Endometrial microvascular endothelial cells (primary cell): ENCODE results near the gene NAT16. TPM values are rescaled to one million over a fixed set of nuclear protein-coding genes. Genes with fewer than 3 reads are reported as not detected.

ENCODE experiments used
- in situ Hi-C: cut with HindIII; loops from 2 replicates; pipeline ENCODE4 v1.10.0; 2017; ENCODE audit warnings: low sequenced_read_pairs, low pct_unique_long_range_greater_than_20kb; ENCODE audit errors: inconsistent ontology term
- total RNA-seq: library from RNA; depleted of rRNA; stranded (reverse); fragments of >200 nt; gene quantifications from one replicate; pipeline ENCODE4 v1.2.3, GENCODE V29; 2015; ENCODE audit errors: inconsistent ontology term

The NAT16 gene
- total RNA-seq, 1 donor from 2014 or later = not detected

DNA sequence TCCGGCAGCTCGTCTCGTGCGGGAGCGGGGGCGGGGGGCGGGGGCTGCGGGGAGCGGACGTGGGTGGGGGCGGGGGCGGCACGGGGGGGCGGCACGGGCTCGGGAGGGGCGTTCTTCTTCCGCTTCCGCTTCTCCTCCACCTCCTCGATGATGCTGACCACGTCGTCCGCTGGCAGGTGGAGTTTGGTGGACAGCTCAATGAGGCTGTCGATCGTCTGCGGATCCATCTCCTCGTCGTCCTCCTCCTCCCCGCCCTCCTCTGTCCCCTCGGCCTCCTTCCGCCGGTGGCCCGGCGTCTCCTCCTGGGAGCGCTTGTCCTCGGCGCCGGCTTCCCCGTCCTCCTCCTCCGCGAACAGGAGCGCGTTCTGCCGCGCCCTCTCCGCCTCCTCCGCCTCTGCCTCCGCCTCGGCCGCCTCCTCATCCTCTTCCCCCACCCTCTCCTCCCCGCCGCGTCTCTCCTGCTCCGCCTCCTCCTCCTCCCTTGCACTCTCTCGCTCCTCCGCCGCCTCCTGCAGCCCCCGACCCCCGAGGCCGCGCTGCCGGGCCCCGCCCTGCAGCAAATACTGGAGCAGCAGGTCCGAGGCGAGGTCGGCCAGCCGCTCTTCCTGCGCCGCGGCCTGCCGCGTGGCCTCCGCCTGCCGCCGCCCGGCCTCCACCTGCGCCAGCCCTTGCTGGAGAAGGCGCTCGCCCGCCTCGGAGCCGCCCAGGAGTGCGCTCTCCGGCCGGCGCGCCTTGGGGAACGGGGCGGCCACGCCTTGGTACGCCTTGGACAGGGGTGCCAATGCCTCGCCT is 16.6 kb downstream of the NAT16 start:
- in situ Hi-C loops = no loop called here

GRCh38 chr7:101162551-101163278 is 17.4 kb downstream of the NAT16 start:
- in situ Hi-C loops = no loop called here

DNA sequence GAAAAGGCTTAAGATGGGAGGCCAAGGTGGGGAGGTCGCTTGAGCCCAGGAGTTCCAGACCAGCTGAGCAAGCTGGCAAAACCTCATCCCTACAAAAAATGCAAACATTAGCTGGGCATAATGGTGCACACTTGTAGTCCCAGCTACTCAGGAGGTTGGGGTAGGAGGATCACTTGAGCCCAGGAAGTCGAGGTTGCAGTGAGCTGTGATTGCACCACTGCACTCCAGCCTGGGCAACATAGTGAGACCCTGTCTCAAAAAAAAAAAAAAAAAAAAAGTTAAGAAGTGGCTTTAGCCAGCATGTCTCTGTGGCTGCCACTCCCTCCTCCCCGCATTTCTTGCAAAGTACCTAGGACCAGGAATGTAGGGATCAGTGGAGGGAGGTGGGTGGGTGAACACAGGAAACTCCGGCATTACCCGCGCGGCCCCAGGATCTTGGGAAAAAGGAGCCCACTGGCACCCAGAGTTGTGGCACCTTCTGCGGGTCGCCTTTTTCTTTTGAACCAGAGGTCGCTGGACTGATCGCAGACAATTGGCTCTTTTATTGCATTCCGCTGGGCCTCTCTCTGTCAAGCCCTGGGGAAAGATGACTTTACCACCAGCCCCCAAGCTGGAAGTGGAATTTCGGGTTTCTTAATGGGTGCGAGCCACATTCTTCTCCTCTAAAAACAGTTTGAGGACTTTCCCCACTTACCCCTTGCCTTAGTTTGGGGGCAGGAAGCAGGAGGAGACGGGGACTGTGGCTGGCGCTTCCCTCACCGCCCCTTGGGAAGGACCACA is 18.2 kb downstream of the NAT16 start:
- in situ Hi-C loops = no loop called here

DNA sequence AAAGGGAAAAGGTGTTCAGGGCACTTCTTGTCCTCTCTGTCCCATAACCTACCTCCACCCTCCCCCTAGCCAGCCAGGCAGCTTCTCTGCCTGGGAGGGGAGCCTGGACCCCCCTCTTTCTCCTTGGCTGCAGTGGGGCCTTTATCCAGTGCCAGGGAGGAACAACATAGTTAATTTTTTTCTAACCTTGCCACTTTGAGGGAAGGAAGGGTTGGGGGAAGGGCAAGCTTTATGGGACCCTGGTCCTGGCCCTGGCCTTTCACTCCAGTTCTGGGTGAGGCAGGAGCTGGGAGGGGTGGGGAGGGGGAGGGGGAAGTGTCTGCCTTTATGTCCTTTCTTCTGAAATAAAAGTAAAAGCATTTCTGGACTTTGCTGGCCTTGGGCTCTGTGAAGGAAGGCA is 19.2 kb downstream of the NAT16 start:
- in situ Hi-C loops = no loop called here

DNA sequence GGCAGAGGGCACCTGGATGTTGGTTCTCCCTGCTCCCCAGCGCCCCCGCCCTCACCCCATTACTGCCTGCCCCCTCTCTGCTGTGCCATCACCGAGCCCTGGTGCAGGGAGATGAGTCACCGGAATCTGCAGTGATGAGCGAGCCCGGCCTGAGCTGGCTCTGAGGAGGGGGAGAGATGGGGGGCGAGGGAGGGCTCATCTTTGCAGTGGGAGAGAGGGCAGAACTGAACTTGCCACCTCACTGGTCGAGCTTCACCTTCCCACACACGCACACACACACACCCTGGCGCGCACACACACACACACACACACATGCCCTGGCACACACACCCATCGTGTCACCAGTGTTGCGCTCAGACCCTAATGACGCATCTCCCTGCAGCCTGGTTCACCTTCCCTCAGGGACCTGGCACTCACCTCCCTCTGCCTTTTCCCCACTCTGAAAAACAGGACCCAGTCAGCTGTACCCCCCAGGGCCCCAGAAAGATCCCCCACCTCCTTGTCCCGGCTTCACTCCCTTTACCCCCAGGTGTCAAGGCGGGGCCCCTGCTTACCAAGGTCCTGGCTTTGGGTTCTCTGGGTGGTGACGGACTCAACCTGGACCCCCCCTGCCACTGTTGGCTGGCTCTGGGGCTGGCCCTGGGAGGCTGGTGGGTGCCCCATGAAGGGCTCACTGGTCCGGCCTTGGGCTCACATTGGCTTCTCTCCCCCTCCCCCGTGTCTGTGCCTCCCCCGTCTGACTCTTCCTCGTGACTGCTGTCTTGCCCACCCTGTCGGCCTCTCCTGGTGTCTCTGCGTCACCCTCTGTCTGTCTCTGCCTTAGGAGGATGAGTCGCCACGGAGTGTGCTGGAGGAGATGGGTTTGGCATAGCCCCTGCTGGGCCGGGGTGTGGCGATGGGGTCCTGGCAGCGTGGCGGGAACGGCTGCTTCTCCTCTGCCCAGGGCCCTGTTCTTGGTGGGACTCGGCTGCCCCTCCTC is 20.1 kb downstream of the NAT16 start:
- in situ Hi-C loops = no loop called here

GRCh38 chr7:101156866-101157589 is 23.1 kb downstream of the NAT16 start:
- in situ Hi-C loops = no loop called here

GRCh38 chr7:101156277-101156676 is 23.8 kb downstream of the NAT16 start:
- in situ Hi-C loops = no loop called here

- in situ Hi-C loops = no loop called here
Observed at GRCh38 chr7:101155303-101155702, 24.8 kb downstream of the NAT16 start.

GRCh38 chr7:101154693-101155102 is 25.4 kb downstream of the NAT16 start:
- in situ Hi-C loops = no loop called here

GRCh38 chr7:101153969-101154692 is 26.0 kb downstream of the NAT16 start, which contains the start of gene AP1S1:
TSS of gene AP1S1 (plus strand) at chr7:101154476. CDS start at chr7:101154515, 39 bp downstream.
- in situ Hi-C loops = no loop called here

- in situ Hi-C loops = no loop called here
Observed at GRCh38 chr7:101151908-101152651, 28.0 kb downstream of the NAT16 start.

DNA sequence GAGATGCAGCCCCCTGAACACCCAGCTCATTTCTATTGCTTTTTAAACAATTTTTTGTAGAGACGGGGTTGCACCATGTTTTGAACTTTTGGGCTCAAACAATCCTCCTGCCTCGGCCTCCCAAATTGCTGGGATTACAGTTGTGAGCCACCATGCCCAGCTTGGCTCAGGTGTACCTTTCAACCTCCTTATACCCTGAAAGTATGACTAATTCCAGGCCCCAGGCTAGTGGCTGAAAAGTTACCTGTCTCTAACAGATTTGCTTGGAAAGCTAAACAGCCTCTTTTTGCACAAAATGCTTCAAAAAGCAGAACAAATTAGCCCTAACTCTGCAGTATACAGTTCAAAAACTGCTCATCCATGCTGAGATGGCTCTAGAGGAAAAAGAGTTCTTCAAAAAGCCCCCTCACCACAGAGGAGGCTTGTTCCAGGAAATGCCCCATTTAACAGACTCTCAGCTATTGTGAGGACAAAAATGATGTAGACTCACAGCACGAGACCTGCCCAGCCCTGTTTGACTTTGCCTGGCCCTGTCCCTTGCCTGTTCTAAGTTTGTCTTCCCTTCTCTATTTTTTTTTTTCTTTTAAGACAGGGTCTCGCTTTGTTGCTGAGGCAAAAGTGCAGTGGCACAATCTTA is 39.2 kb downstream of the NAT16 start:
- in situ Hi-C loops = no loop called here

DNA sequence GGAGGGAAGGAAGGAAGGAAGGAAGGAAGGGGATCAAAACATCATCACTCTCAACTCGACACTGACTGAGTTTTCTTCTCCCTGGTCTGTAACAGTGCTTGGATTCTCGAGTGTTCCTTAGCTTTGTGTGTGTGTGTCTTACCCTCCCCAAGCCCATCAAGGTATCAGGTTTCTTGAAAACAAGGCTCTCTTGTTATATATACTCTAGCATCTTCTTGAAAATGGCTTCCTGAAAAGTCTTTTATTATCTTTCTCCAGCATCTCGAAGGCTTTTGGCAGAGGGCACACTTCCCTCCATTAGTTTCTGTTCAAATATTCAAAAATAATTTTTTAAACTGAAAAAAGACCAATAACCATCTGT is 39.8 kb downstream of the NAT16 start:
- in situ Hi-C loops = no loop called here

DNA sequence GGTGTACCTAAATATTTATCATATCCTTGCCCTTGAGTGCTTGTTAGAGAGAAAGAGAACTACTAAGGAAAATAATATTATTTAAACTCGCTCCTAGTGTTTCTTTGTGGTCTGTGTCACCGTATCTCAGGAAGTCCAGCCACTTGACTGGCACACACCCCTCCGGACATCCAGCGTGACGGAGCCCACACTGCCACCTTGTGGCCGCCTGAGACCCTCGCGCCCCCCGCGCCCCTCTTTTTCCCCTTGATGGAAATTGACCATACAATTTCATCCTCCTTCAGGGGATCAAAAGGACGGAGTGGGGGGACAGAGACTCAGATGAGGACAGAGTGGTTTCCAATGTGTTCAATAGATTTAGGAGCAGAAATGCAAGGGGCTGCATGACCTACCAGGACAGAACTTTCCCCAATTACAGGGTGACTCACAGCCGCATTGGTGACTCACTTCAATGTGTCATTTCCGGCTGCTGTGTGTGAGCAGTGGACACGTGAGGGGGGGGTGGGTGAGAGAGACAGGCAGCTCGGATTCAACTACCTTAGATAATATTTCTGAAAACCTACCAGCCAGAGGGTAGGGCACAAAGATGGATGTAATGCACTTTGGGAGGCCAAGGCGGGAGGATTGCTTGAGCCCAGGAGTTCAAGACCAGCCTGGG is 41.8 kb downstream of the NAT16 start:
- in situ Hi-C loops = no loop called here

DNA sequence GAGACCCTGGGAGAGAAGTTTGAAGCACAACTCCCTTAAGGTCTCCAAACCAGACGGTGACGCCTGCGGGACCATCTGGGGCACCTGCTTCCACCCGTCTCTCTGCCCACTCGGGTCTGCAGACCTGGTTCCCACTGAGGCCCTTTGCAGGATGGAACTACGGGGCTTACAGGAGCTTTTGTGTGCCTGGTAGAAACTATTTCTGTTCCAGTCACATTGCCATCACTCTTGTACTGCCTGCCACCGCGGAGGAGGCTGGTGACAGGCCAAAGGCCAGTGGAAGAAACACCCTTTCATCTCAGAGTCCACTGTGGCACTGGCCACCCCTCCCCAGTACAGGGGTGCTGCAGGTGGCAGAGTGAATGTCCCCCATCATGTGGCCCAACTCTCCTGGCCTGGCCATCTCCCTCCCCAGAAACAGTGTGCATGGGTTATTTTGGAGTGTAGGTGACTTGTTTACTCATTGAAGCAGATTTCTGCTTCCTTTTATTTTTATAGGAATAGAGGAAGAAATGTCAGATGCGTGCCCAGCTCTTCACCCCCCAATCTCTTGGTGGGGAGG is 42.4 kb downstream of the NAT16 start:
- in situ Hi-C loops = no loop called here
